Lung microvascular endothelial cell (primary cell): Measurements from ENCODE around the gene CDK5RAP2. TPM values are rescaled to one million over a fixed set of nuclear protein-coding genes. Genes with fewer than 3 reads are reported as not detected.

Experiments
- DNase-seq, 2 donors: peaks; one replicate each; pipeline versions ENCODE4 v3.0.0 to v3.0.0-alpha.2; 2010; ENCODE audit warnings: low read depth in 2 of 2
- total RNA-seq: library from RNA; depleted of rRNA; stranded (reverse); fragments of >200 nt; gene quantifications from 2 replicates; pipeline ENCODE4 v1.2.1, GENCODE V29; 2014

Gene CDK5RAP2
- total RNA-seq, 1 donor from 2014 or later: 15.9 TPM

GRCh38 chr9:120403543-120403856 lies 176.5 kb downstream of the CDK5RAP2 start:
- DNase-seq: peak in 1 of 2 donors; percentile 66

GRCh38 chr9:120402741-120403542 lies 177.0 kb downstream of the CDK5RAP2 start:
- DNase-seq: no peak

- DNase-seq: no peak
Measured at GRCh38 chr9:120399940-120400339, 180.0 kb downstream of the CDK5RAP2 start.

- DNase-seq: no peak
Measured at GRCh38 chr9:120398286-120398685, 181.7 kb downstream of the CDK5RAP2 start.

GRCh38 chr9:120397453-120397852 lies 182.5 kb downstream of the CDK5RAP2 start:
- DNase-seq: no peak

GRCh38 chr9:120396931-120397330 lies 183.0 kb downstream of the CDK5RAP2 start:
- no peak for DNase-seq

GRCh38 chr9:120396418-120396817 lies 183.5 kb downstream of the CDK5RAP2 start:
- peak in 1 of 2 donors; percentile 24 for DNase-seq

GRCh38 chr9:120395376-120395775 lies 184.6 kb downstream of the CDK5RAP2 start:
- no peak for DNase-seq

GRCh38 chr9:120394058-120394669 lies 185.8 kb downstream of the CDK5RAP2 start:
- peak; percentile 16 to 72 for DNase-seq

GRCh38 chr9:120393386-120394057 lies 186.4 kb downstream of the CDK5RAP2 start:
- peak in 1 of 2 donors; percentile 28 for DNase-seq

- DNase-seq: no peak
Measured at GRCh38 chr9:120392711-120393110, 187.3 kb downstream of the CDK5RAP2 start.

- no peak for DNase-seq
Measured at GRCh38 chr9:120392245-120392644, 187.7 kb downstream of the CDK5RAP2 start.

GRCh38 chr9:120391691-120392090 lies 188.3 kb downstream of the CDK5RAP2 start:
- no peak for DNase-seq

GRCh38 chr9:120390637-120391190 lies 189.3 kb downstream of the CDK5RAP2 start:
- no peak for DNase-seq

GRCh38 chr9:120389867-120390266 lies 190.1 kb downstream of the CDK5RAP2 start:
- no peak for DNase-seq

- DNase-seq: no peak
Measured at GRCh38 chr9:120389300-120389699, 190.7 kb downstream of the CDK5RAP2 start.

GRCh38 chr9:120388003-120388855 lies 191.7 kb downstream of the CDK5RAP2 start:
- DNase-seq: no peak

GRCh38 chr9:120387257-120388002 lies 192.5 kb downstream of the CDK5RAP2 start:
- no peak for DNase-seq

- peak; percentile 33 to 46 for DNase-seq
Measured at GRCh38 chr9:120386390-120387131, 193.4 kb downstream of the CDK5RAP2 start.
